Neural progenitor cell (in vitro differentiated cells): ENCODE results near the gene GATA5. TPM values are rescaled to one million over a fixed set of nuclear protein-coding genes. Genes with fewer than 3 reads are reported as not detected.

Source experiments
- DNase-seq: peaks from one replicate; pipeline ENCODE4 v3.0.0-alpha.2; 2016; ENCODE audit warnings: low spot score
- H2AFZ ChIP-seq: fragments of 200-600 bp; sonication (generic); replicated peaks from 2 replicates; pipeline ENCODE4 v1.6.1; 2016; ENCODE audit warnings: antibody characterized with exemption
- H3F3A ChIP-seq: fragments of 200-600 bp; sonication (generic); 2 replicates; pipeline ENCODE4 v1.6.1; 2016; ENCODE audit warnings: antibody characterized with exemption, low read depth
- H3K27ac ChIP-seq: fragments of 200-600 bp; sonication (generic); 2 replicates; pipeline ENCODE4 v1.5.1; 2016; ENCODE audit warnings: mild to moderate bottlenecking
- H3K27me3 ChIP-seq: fragments of 200-600 bp; sonication (generic); 2 replicates; pipeline ENCODE4 v1.6.1; 2016; ENCODE audit warnings: mild to moderate bottlenecking, moderate library complexity
- H3K36me3 ChIP-seq: fragments of 200-600 bp; sonication (generic); 2 replicates; pipeline ENCODE4 v1.5.1; 2016
- H3K4me1 ChIP-seq: fragments of 200-600 bp; sonication (generic); 2 replicates; pipeline ENCODE4 v1.6.1; 2016; ENCODE audit warnings: mixed run types
- H3K4me2 ChIP-seq: fragments of 200-600 bp; sonication (generic); 2 replicates; pipeline ENCODE4 v1.6.1; 2016
- H3K4me3 ChIP-seq: fragments of 200-600 bp; sonication (generic); 2 replicates; pipeline ENCODE4 v1.5.1; 2016
- H3K79me2 ChIP-seq: fragments of 200-600 bp; sonication (generic); 2 replicates; pipeline ENCODE4 v1.6.1; 2016; ENCODE audit warnings: low read depth
- H3K9ac ChIP-seq: fragments of 200-600 bp; sonication (generic); 2 replicates; pipeline ENCODE4 v1.6.1; 2016
- H3K9me3 ChIP-seq: fragments of 200-600 bp; sonication (generic); 2 replicates; pipeline ENCODE4 v1.5.1; 2016; ENCODE audit warnings: low read depth
- H4K20me1 ChIP-seq: fragments of 200-600 bp; sonication (generic); 2 replicates; pipeline ENCODE4 v1.6.1; 2016; ENCODE audit warnings: low read depth
- H3K27ac Mint-ChIP-seq: 3 replicates; pipeline ENCODE4 v1.8.0; 2021; ENCODE audit warnings: mixed read lengths
- H3K27me3 Mint-ChIP-seq: 2 replicates; pipeline ENCODE4 v1.8.0; 2022; ENCODE audit warnings: low read depth, mild to moderate bottlenecking, inconsistent platforms, moderate library complexity, mixed read lengths; ENCODE audit not compliant: insufficient read depth
- H3K36me3 Mint-ChIP-seq: 3 replicates; pipeline ENCODE4 v1.8.0; 2021; ENCODE audit warnings: mixed read lengths
- H3K4me1 Mint-ChIP-seq: 3 replicates; pipeline ENCODE4 v1.8.0; 2021; ENCODE audit warnings: mixed read lengths
- H3K4me3 Mint-ChIP-seq: 3 replicates; pipeline ENCODE4 v1.8.0; 2021; ENCODE audit warnings: mild to moderate bottlenecking, moderate library complexity, mixed read lengths
- H3K9me3 Mint-ChIP-seq: 3 replicates; pipeline ENCODE4 v1.8.0; 2020; ENCODE audit warnings: mixed read lengths
- CTCF ChIP-seq: fragments of 200-600 bp; sonication (generic); IDR thresholded peaks from 2 replicates; pipeline ENCODE4 v1.5.1; 2017; ENCODE audit warnings: antibody characterized with exemption, mild to moderate bottlenecking
- EZH2 ChIP-seq: fragments of 200-600 bp; sonication (generic); IDR thresholded peaks from 2 replicates; pipeline ENCODE4 v1.6.1; 2017; ENCODE audit warnings: antibody characterized with exemption, mild to moderate bottlenecking, moderate library complexity
- EZH2phosphoT487 ChIP-seq: fragments of 200-600 bp; sonication (generic); IDR thresholded peaks from 2 replicates; pipeline ENCODE4 v1.6.1; 2017; ENCODE audit warnings: antibody characterized with exemption
- total RNA-seq: library from RNA; depleted of rRNA; stranded (reverse); fragments of >200 nt; gene quantifications from 2 replicates; pipeline ENCODE4 v1.2.3, GENCODE V29; 2015; ENCODE audit warnings: low replicate concordance

GATA5 gene
- total RNA-seq, 1 donor from 2014 or later: not detected

GRCh38 chr20:62523473-62524203 lies 47.8 kb upstream of the GATA5 start:
- Histone ChIP-seq H3K9ac (no peak overlapping the region), H3K4me2 (peak overlapping the region; percentile 56), H3K4me1 (peaks cover 17% of the 10 kb centered on the region), H2AFZ (no peak overlapping the region), H3K27me3 (no peaks in the 10 kb centered on the region), H3F3A (peaks cover 8% of the 10 kb centered on the region), H4K20me1 (no peaks in the 10 kb centered on the region), H3K4me3 (no peak overlapping the region), H3K79me2 (no peaks in the 10 kb centered on the region), H3K27ac (no peak overlapping the region), H3K36me3 (no peaks in the 10 kb centered on the region), H3K9me3 (no peaks in the 10 kb centered on the region)
- no peaks in the 10 kb centered on the region for H3K36me3 Mint-ChIP-seq
- H3K9me3 Mint-ChIP-seq: peaks cover 2% of the 10 kb centered on the region
- H3K27me3 Mint-ChIP-seq: peaks cover 7% of the 10 kb centered on the region
- peak; percentile 33 for DNase-seq
- H3K27ac Mint-ChIP-seq: no peak overlapping the region
- TF ChIP-seq CTCF: no peak
- no peak for TF ChIP-seq EZH2phosphoT487
- TF ChIP-seq EZH2: no peak
- H3K4me3 Mint-ChIP-seq: no peak overlapping the region
- peaks cover 24% of the 10 kb centered on the region for H3K4me1 Mint-ChIP-seq

- TF ChIP-seq CTCF: no peak
- TF ChIP-seq EZH2phosphoT487: no peak
- no peak for TF ChIP-seq EZH2
- Mint-ChIP-seq H3K9me3 (peaks cover 2% of the 10 kb centered on the region), H3K4me1 (peaks cover 22% of the 10 kb centered on the region), H3K4me3 (no peak overlapping the region), H3K36me3 (no peaks in the 10 kb centered on the region), H3K27ac (no peak overlapping the region), H3K27me3 (peaks cover 7% of the 10 kb centered on the region)
- no peaks in the 10 kb centered on the region for H3K36me3 ChIP-seq
- no peak for DNase-seq
- H3K27me3 ChIP-seq: no peaks in the 10 kb centered on the region
- H3K4me1 ChIP-seq: peaks cover 17% of the 10 kb centered on the region
- no peak overlapping the region for H3K4me3 ChIP-seq
- no peak overlapping the region for H3K4me2 ChIP-seq
- no peak overlapping the region for H3K27ac ChIP-seq
- H4K20me1 ChIP-seq: no peaks in the 10 kb centered on the region
- H3F3A ChIP-seq: peaks cover 8% of the 10 kb centered on the region
- no peak overlapping the region for H3K9ac ChIP-seq
- H3K79me2 ChIP-seq: no peaks in the 10 kb centered on the region
- H2AFZ ChIP-seq: no peak overlapping the region
- H3K9me3 ChIP-seq: no peaks in the 10 kb centered on the region
Observed at GRCh38 chr20:62522748-62523396, 47.1 kb upstream of the GATA5 start.

- Histone ChIP-seq H2AFZ (no peak overlapping the region), H3K4me3 (no peak overlapping the region), H3K27me3 (no peaks in the 10 kb centered on the region), H3K4me2 (no peak overlapping the region), H4K20me1 (no peaks in the 10 kb centered on the region), H3K9me3 (no peaks in the 10 kb centered on the region), H3F3A (peaks cover 6% of the 10 kb centered on the region), H3K9ac (no peak overlapping the region), H3K4me1 (peaks cover 14% of the 10 kb centered on the region), H3K36me3 (no peaks in the 10 kb centered on the region), H3K79me2 (no peaks in the 10 kb centered on the region), H3K27ac (no peak overlapping the region)
- Mint-ChIP-seq H3K27me3 (peaks cover 6% of the 10 kb centered on the region), H3K36me3 (no peaks in the 10 kb centered on the region), H3K9me3 (no peaks in the 10 kb centered on the region), H3K27ac (no peak overlapping the region), H3K4me3 (no peak overlapping the region), H3K4me1 (peaks cover 16% of the 10 kb centered on the region)
- no peak for DNase-seq
- TF ChIP-seq EZH2phosphoT487 (no peak), CTCF (no peak), EZH2 (no peak)
Observed at GRCh38 chr20:62519826-62520225, 44.0 kb upstream of the GATA5 start.
